ENCODE data around the gene RABIF.

Gene RABIF

GRCh38 chr1:202871367-202871766 is 17.6 kb downstream of the RABIF start:
- no peak for DNase-seq

DNA sequence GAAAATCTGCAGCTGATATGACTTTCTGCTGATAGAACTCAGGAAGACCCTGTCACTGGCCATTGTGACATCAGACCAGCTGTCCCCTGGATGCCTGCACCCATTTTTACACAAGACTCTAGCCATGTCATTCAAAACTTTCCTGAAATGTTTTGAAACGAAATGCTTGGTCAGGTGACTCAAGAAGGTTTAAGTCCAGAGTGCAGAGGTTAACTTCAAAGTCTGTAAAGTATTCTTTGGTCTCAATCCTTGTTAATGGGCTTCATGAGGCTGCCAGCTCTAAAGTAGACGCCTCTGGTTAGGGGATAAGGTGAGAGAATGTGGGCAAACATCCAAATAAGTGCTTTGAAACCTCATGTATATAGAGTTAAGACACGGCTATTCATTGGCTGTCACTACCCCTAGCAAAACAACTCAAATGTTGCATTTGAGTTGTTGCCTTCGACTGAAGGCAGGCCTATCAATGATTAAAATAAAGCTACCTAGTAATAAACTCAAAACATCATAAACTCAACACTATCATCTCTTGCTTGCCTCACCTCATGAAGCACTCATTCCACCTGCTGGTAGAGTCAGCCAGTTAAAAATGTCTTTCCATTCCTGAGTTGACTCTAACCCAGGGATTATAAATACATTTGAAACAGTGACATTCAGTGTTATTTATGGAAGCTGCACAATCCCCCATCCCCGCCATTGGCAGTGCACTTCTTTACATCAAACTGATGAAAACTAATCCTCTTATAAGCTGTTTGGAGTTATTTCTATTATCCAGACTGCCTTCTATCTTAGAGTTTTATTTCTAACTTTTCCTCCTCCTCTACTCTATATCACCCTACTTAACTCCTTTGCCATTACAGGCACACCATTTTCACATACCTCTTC is 26.0 kb downstream of the RABIF start:
- no peak for DNase-seq

GRCh38 chr1:202861420-202862132 is 27.4 kb downstream of the RABIF start:
- peak; percentile 36 for DNase-seq

DNA sequence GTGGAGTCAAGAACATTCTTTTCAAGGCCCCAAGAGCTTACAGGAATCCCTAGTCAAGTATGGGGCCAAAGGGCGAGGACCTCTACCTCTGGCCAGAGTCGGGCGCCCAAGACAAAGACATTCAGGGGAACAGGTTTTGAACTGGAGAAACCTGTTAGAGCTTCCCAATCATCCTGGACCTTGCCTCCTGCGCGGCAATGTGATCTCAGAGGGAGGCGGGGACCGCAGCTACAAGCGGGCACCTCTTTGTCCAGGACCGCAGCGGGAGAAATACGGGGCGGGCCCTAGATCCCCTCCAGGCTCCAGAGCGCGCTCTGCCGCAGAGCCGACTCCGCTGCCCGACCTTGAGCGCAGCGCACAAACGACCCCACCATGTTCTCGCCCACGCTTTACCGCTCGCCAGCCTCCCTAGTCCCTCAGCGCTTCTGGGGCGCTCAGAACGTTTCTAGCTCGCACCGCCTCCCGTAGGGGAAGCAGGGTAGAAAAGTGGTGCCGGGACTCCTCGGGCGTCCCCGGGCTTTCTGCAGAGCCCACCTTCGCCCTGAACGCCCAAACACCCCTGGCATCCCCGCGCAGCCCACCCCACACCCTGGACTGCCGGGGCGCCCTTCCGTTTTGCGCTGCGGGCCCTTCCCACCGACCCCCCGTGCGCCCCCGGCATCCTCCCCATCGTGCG is 28.1 kb downstream of the RABIF start:
- DNase-seq, result peak; percentile 17

GRCh38 chr1:202858789-202859414 is 30.0 kb downstream of the RABIF start:
- no peak for DNase-seq

DNA sequence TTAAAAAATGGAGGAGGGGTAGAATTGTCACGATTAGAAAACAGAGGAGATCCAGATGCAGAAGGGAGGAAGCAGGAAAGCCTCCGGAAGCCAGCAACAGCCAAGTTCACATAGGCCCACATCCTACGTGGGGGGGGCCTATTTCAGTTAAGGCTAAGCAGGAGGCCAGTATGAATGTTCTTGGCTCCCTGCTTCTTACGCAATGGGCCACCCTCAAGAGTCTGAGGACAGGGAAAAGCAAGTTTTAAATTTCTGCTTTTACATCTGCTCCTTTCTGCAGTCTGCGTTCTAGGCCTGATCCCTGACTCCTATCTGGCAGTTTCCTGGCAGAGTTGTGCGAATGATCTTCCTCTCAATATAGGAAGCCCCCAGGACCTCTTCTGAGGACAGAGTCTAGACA is 30.6 kb downstream of the RABIF start:
- DNase-seq, result no peak

DNA sequence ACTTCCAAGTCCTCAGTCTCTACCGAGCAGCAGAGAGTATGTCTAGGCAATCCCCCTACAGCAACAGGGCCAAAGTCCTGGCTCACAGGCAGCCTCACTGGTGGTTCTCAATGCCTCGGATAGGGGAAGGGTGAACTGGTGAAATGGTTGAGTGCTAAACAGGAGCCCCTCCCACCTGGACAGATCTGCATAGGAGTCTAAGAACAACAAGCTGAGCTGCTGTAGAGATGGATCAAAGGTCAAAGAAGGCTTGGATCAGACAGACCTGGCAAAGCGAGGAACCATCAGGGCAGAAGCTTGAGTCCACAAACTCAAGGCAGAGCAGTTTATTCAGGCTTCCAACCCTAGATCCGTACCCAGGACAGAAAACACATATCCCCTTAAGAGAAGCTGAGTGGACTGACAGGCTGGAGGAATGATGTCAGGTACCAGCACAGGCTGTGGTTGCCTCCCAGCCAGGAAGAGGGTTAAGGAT is 31.8 kb downstream of the RABIF start:
- DNase-seq, result no peak

DNA sequence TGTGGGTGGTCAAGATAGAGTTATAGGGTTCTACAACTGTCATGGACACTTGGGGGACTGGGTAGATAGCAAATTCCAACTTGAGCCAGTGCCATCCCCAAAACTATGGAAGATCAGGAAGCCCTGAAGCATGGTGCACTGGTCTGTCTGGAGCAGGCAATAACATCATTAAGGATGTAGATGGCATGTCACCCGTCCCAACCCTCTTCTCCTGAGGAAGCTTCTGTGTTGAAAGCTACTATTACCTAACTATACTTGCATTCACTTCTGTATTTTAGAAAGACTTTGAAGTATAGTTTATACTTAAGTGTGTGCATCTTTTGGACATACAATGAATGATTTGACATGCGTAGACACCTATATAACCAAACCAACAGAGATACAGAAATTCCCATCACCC is 32.9 kb downstream of the RABIF start:
- DNase-seq, result no peak

- DNase-seq, result no peak
Measured at GRCh38 chr1:202854787-202855186, 34.2 kb downstream of the RABIF start.

GRCh38 chr1:202852163-202852904 is 36.6 kb downstream of the RABIF start:
- peak; percentile 16 for DNase-seq

DNA sequence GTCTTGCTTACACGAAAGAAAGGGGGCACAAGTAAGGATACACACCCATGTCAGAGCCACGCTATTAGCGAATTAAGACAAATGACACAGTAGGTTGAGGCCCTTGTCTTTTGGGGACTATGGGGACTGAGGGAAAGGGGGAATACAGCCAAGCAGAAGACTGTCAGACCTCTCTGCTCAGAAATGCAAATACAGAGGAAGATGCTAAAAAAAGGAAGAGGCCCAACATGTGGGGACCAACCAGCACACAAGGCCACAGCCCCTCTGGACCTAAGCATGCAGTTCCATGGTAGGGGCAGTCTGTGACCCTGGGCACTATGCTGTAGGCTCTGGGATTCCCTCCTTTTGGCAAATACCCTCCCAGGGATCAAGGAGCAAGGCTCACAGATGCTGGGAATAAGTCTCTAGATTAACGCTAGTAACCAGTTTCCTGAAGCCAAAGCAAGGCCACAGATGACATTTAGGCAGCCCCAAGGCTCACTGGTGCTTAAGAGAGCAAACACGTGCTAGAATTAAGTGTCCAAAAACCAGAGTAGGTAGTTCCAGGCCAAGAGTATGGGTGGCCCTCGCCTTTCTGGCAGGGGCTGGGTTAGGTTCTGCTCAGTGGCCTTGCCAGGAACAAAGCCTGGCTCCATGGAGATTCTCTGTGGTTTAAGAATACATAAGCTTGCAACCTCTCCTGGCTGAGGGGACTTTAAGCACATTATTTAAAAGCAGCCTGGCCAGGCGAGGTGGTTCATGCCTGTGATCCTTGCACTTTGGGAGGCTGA is 38.2 kb downstream of the RABIF start:
- DNase-seq, result no peak

GRCh38 chr1:202848191-202848542 is 40.8 kb downstream of the RABIF start:
- DNase-seq, result no peak

GRCh38 chr1:202844935-202845334 is 44.0 kb downstream of the RABIF start:
- no peak for DNase-seq

- DNase-seq, result no peak
Measured at GRCh38 chr1:202844259-202844658, 44.7 kb downstream of the RABIF start.

- no peak for DNase-seq
Measured at GRCh38 chr1:202843081-202843480, 45.9 kb downstream of the RABIF start.

GRCh38 chr1:202837746-202838262 is 51.1 kb downstream of the RABIF start:
- no peak for DNase-seq

GRCh38 chr1:202836623-202837403 is 52.1 kb downstream of the RABIF start:
- no peak for DNase-seq

DNA sequence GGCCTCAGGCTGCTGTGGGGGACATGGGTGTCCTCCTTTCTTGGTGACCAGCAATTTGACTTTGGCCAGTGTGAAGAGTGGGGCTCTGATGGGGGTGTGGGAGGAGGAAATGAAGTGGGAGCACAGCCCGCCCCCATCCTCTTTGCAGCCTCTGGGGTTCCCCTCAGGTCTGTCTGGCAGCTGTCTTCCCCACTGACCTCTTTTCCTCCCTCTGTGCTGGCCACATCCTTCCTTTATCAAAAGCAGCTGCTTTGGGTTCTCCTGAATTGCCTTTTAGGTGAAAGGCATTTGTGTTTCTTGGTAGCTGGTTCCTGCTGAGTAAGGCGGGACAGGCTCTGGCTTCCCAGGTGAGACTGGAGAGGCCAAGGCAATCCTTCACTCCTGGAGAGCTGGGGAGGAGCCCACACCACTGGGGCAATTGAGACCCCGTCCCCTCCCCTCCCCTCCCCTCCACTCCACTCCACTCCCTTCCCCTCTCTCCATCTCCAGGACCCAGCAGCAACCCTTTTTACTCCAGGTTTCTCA is 53.3 kb downstream of the RABIF start:
- DNase-seq, result peak; percentile 20

DNA sequence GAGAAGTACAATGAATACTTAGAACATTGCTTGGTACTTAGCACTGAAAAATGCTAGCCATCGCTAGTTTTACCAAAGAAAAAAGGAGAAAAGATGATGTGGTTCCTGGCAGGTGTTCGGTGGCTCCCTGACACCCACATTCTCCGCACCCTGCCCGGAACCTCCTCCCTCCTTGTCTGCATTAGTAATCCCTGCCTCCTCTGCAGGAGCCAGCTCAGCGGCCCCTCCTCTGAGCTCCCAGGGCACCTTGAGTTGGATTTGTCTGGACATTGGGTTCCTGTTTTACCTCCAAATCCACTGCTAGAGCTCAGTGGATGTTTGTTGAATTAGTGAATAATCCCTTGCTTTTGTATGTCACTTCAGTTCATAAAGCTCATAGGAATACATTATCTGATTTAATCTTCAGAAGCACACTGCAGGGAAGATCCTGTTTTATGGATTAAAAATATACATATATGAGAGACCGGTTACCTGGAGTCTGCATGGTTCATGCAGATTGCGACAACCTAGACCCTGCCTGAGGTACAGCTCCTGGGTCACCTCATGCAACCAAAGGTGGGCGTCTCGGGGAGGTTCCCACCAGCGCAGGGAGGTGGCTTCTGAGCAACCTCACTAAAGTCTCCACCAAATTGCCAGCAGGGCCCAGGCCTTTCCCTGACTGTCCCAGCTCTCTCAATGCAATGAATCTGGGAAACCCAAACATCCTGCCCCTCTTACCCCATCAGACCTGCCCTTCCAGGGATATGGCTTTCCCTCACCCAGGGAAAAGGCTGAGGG is 54.0 kb downstream of the RABIF start:
- no peak for DNase-seq

Measured in activated gamma-delta T cell treated with Interleukin-2 at 50 U/mL for 16 hours (primary cell).